ENCODE results near the gene DLGAP1.
"Not testable (repeated sequence)": the region's sequence is repeated elsewhere in the genome, so short reads cannot be mapped to it uniquely, and the experiment has no call there.

The DLGAP1 gene

GRCh38 chr18:4455113-4455811 lies at the start of gene DLGAP1:
DLGAP1 (minus strand) TSS chr18:4455307.
- DNase-seq: no peak

- DNase-seq: not testable (repeated sequence)
Observed at GRCh38 chr18:4494703-4495284, 39.7 kb upstream of the DLGAP1 start.

- DNase-seq: no peak
Observed at GRCh38 chr18:4468511-4468910, 13.4 kb upstream of the DLGAP1 start.

GRCh38 chr18:4454537-4455112 lies 482 bp downstream of the DLGAP1 start:
- no peak for DNase-seq

- DNase-seq: no peak
Observed at GRCh38 chr18:4453874-4454536, 1.1 kb downstream of the DLGAP1 start.

- no peak for DNase-seq
Observed at GRCh38 chr18:4453567-4453873, 1.6 kb downstream of the DLGAP1 start.

GRCh38 chr18:4450065-4450658 lies 4.9 kb downstream of the DLGAP1 start:
- DNase-seq: no peak

GRCh38 chr18:4445902-4446301 lies 9.2 kb downstream of the DLGAP1 start:
- DNase-seq: no peak

GRCh38 chr18:4444306-4444705 lies 10.8 kb downstream of the DLGAP1 start:
- no peak for DNase-seq

- DNase-seq: no peak
Observed at GRCh38 chr18:4441098-4441497, 14.0 kb downstream of the DLGAP1 start.

GRCh38 chr18:4438938-4439337 lies 16.2 kb downstream of the DLGAP1 start:
- DNase-seq: no peak

GRCh38 chr18:4433717-4434116 lies 21.4 kb downstream of the DLGAP1 start:
- no peak for DNase-seq

- no peak for DNase-seq
Observed at GRCh38 chr18:4430836-4431235, 24.3 kb downstream of the DLGAP1 start.

GRCh38 chr18:4417714-4418113 lies 37.4 kb downstream of the DLGAP1 start:
- no peak for DNase-seq

- DNase-seq: no peak
Observed at GRCh38 chr18:4416976-4417375, 38.1 kb downstream of the DLGAP1 start.

- DNase-seq: no peak
Observed at GRCh38 chr18:4412286-4412685, 42.8 kb downstream of the DLGAP1 start.

GRCh38 chr18:4406856-4407255 lies 48.3 kb downstream of the DLGAP1 start:
- DNase-seq: no peak

- DNase-seq: no peak
Observed at GRCh38 chr18:4405965-4406364, 49.1 kb downstream of the DLGAP1 start.

- no peak for DNase-seq
Observed at GRCh38 chr18:4403836-4404235, 51.3 kb downstream of the DLGAP1 start.

GRCh38 chr18:4400911-4401310 lies 54.2 kb downstream of the DLGAP1 start:
- no peak for DNase-seq

- DNase-seq: no peak
Observed at GRCh38 chr18:4399929-4400328, 55.2 kb downstream of the DLGAP1 start.

- no peak for DNase-seq
Observed at GRCh38 chr18:4394700-4395099, 60.4 kb downstream of the DLGAP1 start.

GRCh38 chr18:4391859-4392258 lies 63.2 kb downstream of the DLGAP1 start:
- no peak for DNase-seq

- DNase-seq: no peak
Observed at GRCh38 chr18:4385876-4386275, 69.2 kb downstream of the DLGAP1 start.

Measured in COR-L47 (cell line).